PC-9 (cell line): ENCODE data around the gene ZNF618.
"Not testable (repeated sequence)": the region's sequence is repeated elsewhere in the genome, so short reads cannot be mapped to it uniquely, and the experiment has no call there.

Source experiments
- EZH2 ChIP-seq: fragments of 200-600 bp; sonication (generic); IDR thresholded peaks from 2 replicates; pipeline ENCODE4 v1.8.0; 2017; ENCODE audit warnings: antibody characterized with exemption, low read depth
- TF ChIP-seq, protein P1 (sequence below): fragments of 200-600 bp; sonication (generic); conservative IDR thresholded peaks from 2 replicates; pipeline ENCODE4 v1.6.1; 2017; ENCODE audit warnings: mixed run types, antibody characterized with exemption, mild to moderate bottlenecking, moderate library complexity

DNA sequence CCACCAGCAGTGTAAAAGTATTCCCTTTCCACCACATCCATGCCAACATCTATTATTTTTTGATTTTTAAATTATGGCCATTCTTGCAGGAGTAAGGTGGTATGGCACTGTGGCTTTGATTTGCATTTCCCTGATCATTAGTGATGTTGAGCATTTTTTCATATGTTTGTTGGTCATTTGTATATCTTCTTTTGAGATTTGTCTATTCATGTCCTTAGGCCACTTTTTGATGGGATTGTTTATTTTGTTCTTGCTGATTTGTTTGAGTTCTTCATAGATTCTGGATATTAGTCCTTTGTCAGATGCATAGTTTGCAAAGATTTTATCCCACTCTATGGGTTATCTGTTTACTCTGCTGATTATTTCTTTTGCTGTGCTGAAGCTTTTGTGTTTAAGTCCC lies 167.6 kb downstream of the ZNF618 start:
- TF ChIP-seq, protein P1, sequence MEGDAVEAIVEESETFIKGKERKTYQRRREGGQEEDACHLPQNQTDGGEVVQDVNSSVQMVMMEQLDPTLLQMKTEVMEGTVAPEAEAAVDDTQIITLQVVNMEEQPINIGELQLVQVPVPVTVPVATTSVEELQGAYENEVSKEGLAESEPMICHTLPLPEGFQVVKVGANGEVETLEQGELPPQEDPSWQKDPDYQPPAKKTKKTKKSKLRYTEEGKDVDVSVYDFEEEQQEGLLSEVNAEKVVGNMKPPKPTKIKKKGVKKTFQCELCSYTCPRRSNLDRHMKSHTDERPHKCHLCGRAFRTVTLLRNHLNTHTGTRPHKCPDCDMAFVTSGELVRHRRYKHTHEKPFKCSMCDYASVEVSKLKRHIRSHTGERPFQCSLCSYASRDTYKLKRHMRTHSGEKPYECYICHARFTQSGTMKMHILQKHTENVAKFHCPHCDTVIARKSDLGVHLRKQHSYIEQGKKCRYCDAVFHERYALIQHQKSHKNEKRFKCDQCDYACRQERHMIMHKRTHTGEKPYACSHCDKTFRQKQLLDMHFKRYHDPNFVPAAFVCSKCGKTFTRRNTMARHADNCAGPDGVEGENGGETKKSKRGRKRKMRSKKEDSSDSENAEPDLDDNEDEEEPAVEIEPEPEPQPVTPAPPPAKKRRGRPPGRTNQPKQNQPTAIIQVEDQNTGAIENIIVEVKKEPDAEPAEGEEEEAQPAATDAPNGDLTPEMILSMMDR = not testable (repeated sequence)
- not testable (repeated sequence) for TF ChIP-seq EZH2
